GM18499 (cell line): Measurements from ENCODE around the gene DIS3L.
"Not testable (repeated sequence)": the region's sequence is repeated elsewhere in the genome, so short reads cannot be mapped to it uniquely, and the experiment has no call there.

Experiments used
- ATAC-seq: cut with Tn5 transposase; IDR thresholded peaks from one replicate; pipeline ENCODE4 v1.9.1; 2021; ENCODE audit warnings: moderate number of reproducible peaks; ENCODE audit not compliant: insufficient read depth, unreplicated experiment

Gene DIS3L

DNA sequence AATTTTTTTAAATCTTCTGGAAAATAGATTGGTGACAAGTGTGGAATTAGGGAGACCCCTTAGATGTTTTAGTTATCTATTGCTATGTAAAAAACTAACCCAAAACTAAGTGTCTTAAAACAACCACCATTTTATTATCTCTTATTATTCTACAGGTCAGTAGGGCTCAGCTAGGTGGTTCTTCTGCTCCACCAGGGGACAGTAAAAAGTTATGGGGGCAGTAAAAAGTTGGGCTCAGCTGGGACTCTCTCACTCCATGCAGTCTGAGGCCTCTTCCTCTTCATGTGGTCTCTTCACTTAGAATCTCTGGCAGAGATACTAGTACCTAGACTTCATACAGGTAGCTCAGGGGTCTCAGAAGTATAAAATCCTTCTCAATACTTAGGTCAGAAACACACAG, 18.0 kb upstream of the DIS3L start:
- no peak for ATAC-seq

- no peak for ATAC-seq
Observed at GRCh38 chr15:66276546-66276945, 16.8 kb upstream of the DIS3L start.

DNA sequence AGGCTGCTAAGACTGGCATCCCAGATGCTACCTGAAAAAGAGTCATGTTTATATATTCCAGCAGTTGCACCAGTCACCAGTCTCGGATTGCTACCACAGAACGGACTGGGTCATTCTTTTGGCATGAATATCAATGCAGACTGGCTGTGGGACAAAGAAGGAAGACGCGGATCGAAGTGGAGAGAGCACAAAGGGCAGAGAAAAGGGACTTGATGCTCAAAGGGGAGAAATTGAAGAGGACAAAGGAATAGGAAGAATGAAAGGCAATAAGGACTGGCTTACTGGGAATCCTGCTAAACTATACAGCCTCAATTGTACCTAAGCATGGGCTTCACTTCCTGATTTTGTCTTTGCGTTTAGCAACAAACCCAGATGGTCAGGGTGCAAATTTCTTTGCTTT, 15.3 kb upstream of the DIS3L start:
- ATAC-seq, result no peak

DNA sequence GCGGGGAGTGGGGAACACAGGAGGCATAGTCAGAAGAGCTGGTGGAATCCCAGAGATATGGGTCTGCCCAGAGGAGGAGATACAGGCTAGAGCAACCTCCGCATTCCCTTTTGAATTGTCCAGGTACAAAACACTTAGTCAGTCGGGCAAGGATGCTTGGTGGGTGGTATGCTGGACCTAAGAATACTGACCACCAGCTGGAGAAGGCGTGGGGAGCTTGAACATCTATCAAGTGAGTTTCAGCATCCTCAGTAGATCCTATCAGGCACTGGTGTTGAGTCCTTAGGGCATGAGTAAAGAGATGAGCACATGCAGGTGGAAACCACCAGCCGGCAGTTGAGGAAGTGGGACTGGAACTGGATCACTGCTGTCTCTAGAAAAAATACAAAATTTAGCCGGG, 14.7 kb upstream of the DIS3L start:
- ATAC-seq, result no peak

GRCh38 chr15:66284271-66284670, 9.1 kb upstream of the DIS3L start:
- ATAC-seq, result no peak

- ATAC-seq, result no peak
Observed at GRCh38 chr15:66285533-66286280, 7.7 kb upstream of the DIS3L start.

- ATAC-seq, result no peak
Observed at GRCh38 chr15:66287461-66288057, 5.8 kb upstream of the DIS3L start.

DNA sequence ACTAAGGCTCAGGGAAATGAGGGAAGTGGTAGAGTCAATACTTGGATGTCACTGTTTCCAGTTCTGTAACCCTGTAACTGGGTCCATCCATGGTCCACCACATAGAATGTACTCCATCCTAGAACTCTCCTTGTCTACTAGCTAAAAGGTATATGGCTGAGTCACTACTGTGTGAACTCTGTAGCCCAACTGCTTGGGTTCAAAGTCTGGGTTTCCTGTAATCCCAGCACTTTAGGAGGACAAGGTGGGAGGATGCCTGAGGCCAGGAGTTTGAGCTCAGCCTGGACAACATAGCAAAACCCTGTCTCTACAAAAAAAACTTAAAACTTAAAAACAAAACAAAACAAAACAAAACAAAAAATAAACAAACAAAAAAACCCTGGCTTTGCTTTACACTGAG, 5.3 kb upstream of the DIS3L start:
- no peak for ATAC-seq

GRCh38 chr15:66288551-66289185, 4.7 kb upstream of the DIS3L start:
- ATAC-seq, result no peak

GRCh38 chr15:66290007-66290406, 3.4 kb upstream of the DIS3L start:
- no peak for ATAC-seq

DNA sequence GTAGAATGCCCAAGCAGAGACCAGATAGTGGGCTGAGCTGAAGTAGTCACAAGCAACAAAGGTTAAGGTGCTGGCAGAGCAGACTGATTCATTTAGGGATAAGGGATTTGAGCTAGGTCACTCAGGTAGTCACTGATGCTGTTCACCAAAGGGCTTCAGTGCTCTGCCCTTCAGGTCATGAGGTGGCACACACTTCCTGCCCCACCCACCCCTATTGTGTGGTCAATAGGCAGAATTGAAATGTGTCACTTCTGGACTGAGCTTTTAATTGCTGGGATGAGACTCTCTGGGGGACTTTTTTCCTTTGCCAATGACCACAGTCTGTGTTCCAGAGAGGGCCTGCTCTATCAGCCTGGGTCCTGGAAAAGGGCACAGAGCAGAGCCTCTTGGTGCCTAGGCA, 2.9 kb upstream of the DIS3L start:
- no peak for ATAC-seq

- ATAC-seq, result no peak
Observed at GRCh38 chr15:66291816-66292570, 1.4 kb upstream of the DIS3L start.

GRCh38 chr15:66292571-66293418, 573 bp upstream of the DIS3L start:
- ATAC-seq, result no peak

- ATAC-seq, result no peak
Observed at GRCh38 chr15:66294157-66294931, 976 bp downstream of the DIS3L start.

- ATAC-seq, result no peak
Observed at GRCh38 chr15:66294932-66295235, 1.5 kb downstream of the DIS3L start.

DNA sequence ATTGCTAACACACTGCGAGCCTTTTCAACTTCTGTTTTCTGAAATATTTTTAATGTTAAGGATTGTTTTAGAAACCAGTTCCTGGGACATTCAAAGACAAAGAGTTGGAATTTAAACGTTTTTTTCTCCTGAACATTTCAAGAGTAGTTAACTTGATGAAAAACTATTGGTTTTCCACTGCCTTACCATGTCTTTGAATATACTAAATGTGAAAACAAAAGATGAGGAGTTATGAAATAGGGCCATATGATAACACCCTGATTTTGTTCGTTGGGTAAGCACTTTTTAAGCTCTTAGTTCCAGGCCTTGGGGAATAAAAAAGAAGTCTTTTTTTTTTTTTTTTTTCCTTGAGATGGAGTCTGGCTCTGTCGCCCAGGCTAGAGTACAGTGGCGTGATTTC, 2.8 kb downstream of the DIS3L start:
- ATAC-seq, result no peak

- no peak for ATAC-seq
Observed at GRCh38 chr15:66298803-66299251, 5.5 kb downstream of the DIS3L start.

- ATAC-seq, result no peak
Observed at GRCh38 chr15:66302489-66303278, 9.3 kb downstream of the DIS3L start.

DNA sequence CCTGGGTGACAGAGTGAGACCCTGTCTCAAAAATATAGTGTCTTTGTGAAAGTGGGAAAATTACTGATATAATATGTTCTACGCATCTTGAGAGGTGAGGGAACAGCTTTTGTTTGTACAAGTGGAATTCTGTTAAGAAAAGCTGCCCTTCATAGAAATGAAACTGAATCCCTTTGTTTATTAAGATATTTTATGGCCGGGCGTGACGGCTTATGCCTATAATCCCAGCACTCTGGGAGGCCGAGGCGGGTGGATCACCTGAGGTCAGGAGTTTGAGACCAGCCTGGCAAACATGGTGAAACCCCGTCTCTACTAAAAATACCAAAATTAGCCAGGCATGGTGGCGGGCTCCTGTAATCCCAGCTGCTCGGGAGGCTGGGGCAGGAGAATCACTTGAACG, 11.1 kb downstream of the DIS3L start:
- ATAC-seq, result not testable (repeated sequence)
